ENCODE results near the gene GOLGA8S. TPM values are rescaled to one million over a fixed set of nuclear protein-coding genes. Genes with fewer than 3 reads are reported as not detected.
"Not testable (repeated sequence)": the region's sequence is repeated elsewhere in the genome, so short reads cannot be mapped to it uniquely, and the experiment has no call there.

Gene GOLGA8S
- total RNA-seq, 1 experiment from 2014 or later: 0.09 TPM

DNA sequence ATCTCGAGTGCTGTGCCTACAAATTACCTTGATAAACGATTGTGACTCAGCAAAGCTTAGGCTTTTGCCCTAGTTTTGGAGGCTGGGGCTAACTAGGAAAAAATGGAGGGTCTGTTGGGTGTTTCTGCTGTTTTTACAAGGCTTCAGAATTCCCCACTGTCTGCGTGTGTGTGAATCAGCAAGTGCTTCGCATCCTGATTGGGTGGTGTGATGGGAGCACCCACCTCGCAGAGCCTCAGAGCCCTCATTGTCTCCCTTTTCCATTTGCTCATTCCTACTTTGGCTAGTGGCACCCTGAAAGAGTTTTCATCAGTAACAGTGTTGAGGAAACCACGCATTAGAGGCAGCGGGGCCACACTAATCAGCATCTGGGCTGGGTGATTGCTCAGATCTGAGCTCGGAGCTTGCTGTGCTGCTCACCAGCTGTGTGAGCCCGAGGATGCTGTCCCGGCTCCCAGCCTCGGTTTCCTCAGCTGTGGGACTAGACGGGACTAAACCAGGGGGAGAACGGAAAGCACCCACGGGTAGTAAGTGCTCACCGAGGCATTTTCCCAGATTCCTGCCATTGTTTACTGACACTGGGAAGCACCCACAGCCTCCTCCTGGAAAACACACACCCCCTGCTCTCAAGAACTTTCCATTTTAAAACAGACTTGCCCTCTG lies 40.6 kb downstream of the GOLGA8S start:
- ChIA-PET POLR2A (ENCODE audit: unreplicated experiment) (no interaction called here), CTCF (no interaction called here)
- BruUV-seq (replicated peaks): no TSS peak
- Histone ChIP-seq H3K27ac (no peak overlapping the region), H3K79me2 (ENCODE audit: low read depth) (no peaks in the 10 kb centered on the region), H3K4me3 (no peak overlapping the region), H2AFZ (no peak overlapping the region), H3K9me3 (ENCODE audit: insufficient read depth, low read depth) (no peaks in the 10 kb centered on the region), H3F3A (ENCODE audit: insufficient read depth, low read depth) (no peaks in the 10 kb centered on the region), H3K4me2 (no peak overlapping the region), H3K4me1 (replicated peaks; ENCODE audit: insufficient read depth) (no peaks in the 10 kb centered on the region), H3K9me2 (ENCODE audit: insufficient read depth) (no peaks in the 10 kb centered on the region), H4K20me1 (ENCODE audit: insufficient read depth) (no peaks in the 10 kb centered on the region), H3K36me3 (ENCODE audit: low read depth) (no peaks in the 10 kb centered on the region), H3K27me3 (ENCODE audit: insufficient read depth, low read depth) (peaks cover 12% of the 10 kb centered on the region; the same call in 1 of the 2 replicates)
- TF ChIP-seq EZH2 (IDR thresholded peaks at IDR 0.05; ENCODE audit: low read depth): no peak
- TF ChIP-seq, protein P1, sequence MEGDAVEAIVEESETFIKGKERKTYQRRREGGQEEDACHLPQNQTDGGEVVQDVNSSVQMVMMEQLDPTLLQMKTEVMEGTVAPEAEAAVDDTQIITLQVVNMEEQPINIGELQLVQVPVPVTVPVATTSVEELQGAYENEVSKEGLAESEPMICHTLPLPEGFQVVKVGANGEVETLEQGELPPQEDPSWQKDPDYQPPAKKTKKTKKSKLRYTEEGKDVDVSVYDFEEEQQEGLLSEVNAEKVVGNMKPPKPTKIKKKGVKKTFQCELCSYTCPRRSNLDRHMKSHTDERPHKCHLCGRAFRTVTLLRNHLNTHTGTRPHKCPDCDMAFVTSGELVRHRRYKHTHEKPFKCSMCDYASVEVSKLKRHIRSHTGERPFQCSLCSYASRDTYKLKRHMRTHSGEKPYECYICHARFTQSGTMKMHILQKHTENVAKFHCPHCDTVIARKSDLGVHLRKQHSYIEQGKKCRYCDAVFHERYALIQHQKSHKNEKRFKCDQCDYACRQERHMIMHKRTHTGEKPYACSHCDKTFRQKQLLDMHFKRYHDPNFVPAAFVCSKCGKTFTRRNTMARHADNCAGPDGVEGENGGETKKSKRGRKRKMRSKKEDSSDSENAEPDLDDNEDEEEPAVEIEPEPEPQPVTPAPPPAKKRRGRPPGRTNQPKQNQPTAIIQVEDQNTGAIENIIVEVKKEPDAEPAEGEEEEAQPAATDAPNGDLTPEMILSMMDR (conservative IDR thresholded peaks at IDR 0.05): no peak
- intact Hi-C loops (cut with micrococcal nuclease; ENCODE audit: unreplicated experiment): no loop called here
- DNase-seq: no peak

GRCh38 chr15:23395832-23396231 lies 41.3 kb downstream of the GOLGA8S start:
- Histone ChIP-seq H3K4me1 (replicated peaks; ENCODE audit: insufficient read depth) (no peaks in the 10 kb centered on the region), H2AFZ (no peak overlapping the region), H3K36me3 (ENCODE audit: low read depth) (no peaks in the 10 kb centered on the region), H3K79me2 (ENCODE audit: low read depth) (no peaks in the 10 kb centered on the region), H3F3A (ENCODE audit: insufficient read depth, low read depth) (no peaks in the 10 kb centered on the region), H4K20me1 (ENCODE audit: insufficient read depth) (no peaks in the 10 kb centered on the region), H3K27me3 (ENCODE audit: insufficient read depth, low read depth) (peaks cover 12% of the 10 kb centered on the region; the same call in 1 of the 2 replicates), H3K4me2 (no peak overlapping the region), H3K9me2 (ENCODE audit: insufficient read depth) (no peaks in the 10 kb centered on the region), H3K27ac (no peak overlapping the region), H3K9me3 (ENCODE audit: insufficient read depth, low read depth) (no peaks in the 10 kb centered on the region), H3K4me3 (no peak overlapping the region)
- intact Hi-C loops (cut with micrococcal nuclease; ENCODE audit: unreplicated experiment): no loop called here
- no TSS peak for BruUV-seq (replicated peaks)
- DNase-seq: no peak
- ChIA-PET POLR2A (ENCODE audit: unreplicated experiment) (no interaction called here), CTCF (no interaction called here)
- TF ChIP-seq EZH2 (IDR thresholded peaks at IDR 0.05; ENCODE audit: low read depth): no peak
- TF ChIP-seq, protein P1 (conservative IDR thresholded peaks at IDR 0.05): no peak

DNA sequence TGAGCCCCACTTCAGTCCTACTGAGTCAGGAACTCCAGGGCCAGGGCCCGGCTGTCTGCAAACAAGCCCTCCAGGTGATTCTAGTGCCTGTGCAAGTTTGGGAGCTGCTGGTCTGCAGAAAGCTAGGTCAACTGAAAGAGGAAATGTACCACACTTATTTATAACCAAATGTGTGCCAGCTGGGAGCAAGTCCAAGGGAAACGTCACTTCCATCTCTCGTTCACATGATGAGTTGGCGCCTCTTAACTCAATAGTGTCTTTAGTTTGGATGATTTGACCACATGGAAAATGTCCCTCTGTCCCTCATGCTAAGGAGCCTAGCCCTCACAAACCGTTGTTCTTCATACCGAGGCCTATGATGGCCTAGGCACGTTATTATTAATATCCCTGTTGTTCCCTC lies 43.2 kb downstream of the GOLGA8S start:
- ChIA-PET POLR2A (ENCODE audit: unreplicated experiment) (no interaction called here), CTCF (no interaction called here)
- no peaks in the 10 kb centered on the region for H3F3A ChIP-seq (ENCODE audit: insufficient read depth, low read depth)
- no peaks in the 10 kb centered on the region for H4K20me1 ChIP-seq (ENCODE audit: insufficient read depth)
- H3K79me2 ChIP-seq (ENCODE audit: low read depth): no peaks in the 10 kb centered on the region
- no peak for DNase-seq
- TF ChIP-seq, protein P1 (conservative IDR thresholded peaks at IDR 0.05): no peak
- no peak for TF ChIP-seq EZH2 (IDR thresholded peaks at IDR 0.05; ENCODE audit: low read depth)
- BruUV-seq (replicated peaks): no TSS peak
- intact Hi-C loops (cut with micrococcal nuclease; ENCODE audit: unreplicated experiment): no loop called here
- no peak overlapping the region for H3K4me3 ChIP-seq
- H3K9me3 ChIP-seq (ENCODE audit: insufficient read depth, low read depth): no peaks in the 10 kb centered on the region
- no peaks in the 10 kb centered on the region for H3K9me2 ChIP-seq (ENCODE audit: insufficient read depth)
- no peak overlapping the region for H3K27ac ChIP-seq
- H2AFZ ChIP-seq: no peak overlapping the region
- H3K4me1 ChIP-seq (replicated peaks; ENCODE audit: insufficient read depth): no peaks in the 10 kb centered on the region
- peaks cover 28% of the 10 kb centered on the region for H3K27me3 ChIP-seq (ENCODE audit: insufficient read depth, low read depth)
- no peaks in the 10 kb centered on the region for H3K36me3 ChIP-seq (ENCODE audit: low read depth)
- no peak overlapping the region for H3K4me2 ChIP-seq

- H2AFZ ChIP-seq; H3K9me3 ChIP-seq (ENCODE audit: insufficient read depth, low read depth); DNase-seq; H4K20me1 ChIP-seq (ENCODE audit: insufficient read depth); CTCF ChIA-PET; H3K36me3 ChIP-seq (ENCODE audit: low read depth); H3K4me3 ChIP-seq; H3K79me2 ChIP-seq (ENCODE audit: low read depth); POLR2A ChIA-PET (ENCODE audit: unreplicated experiment); H3K27ac ChIP-seq; H3K4me2 ChIP-seq; H3K9me2 ChIP-seq (ENCODE audit: insufficient read depth); H3F3A ChIP-seq (ENCODE audit: insufficient read depth, low read depth); intact Hi-C loops (cut with micrococcal nuclease; ENCODE audit: unreplicated experiment); BruUV-seq (replicated peaks); H3K4me1 ChIP-seq (replicated peaks; ENCODE audit: insufficient read depth): not testable (repeated sequence)
- H3K27me3 ChIP-seq (ENCODE audit: insufficient read depth, low read depth): peaks cover 32% of the 10 kb centered on the region
Observed at GRCh38 chr15:23398357-23398756, 43.8 kb downstream of the GOLGA8S start.

- intact Hi-C loops (cut with micrococcal nuclease; ENCODE audit: unreplicated experiment); BruUV-seq (replicated peaks); H3K4me1 ChIP-seq (replicated peaks; ENCODE audit: insufficient read depth); H3F3A ChIP-seq (ENCODE audit: insufficient read depth, low read depth); H3K4me3 ChIP-seq; H3K27ac ChIP-seq; H3K4me2 ChIP-seq; POLR2A ChIA-PET (ENCODE audit: unreplicated experiment); H3K9me3 ChIP-seq (ENCODE audit: insufficient read depth, low read depth); DNase-seq; H3K36me3 ChIP-seq (ENCODE audit: low read depth); H2AFZ ChIP-seq; CTCF ChIA-PET; H3K79me2 ChIP-seq (ENCODE audit: low read depth); H4K20me1 ChIP-seq (ENCODE audit: insufficient read depth); H3K9me2 ChIP-seq (ENCODE audit: insufficient read depth): not testable (repeated sequence)
- H3K27me3 ChIP-seq (ENCODE audit: insufficient read depth, low read depth): peaks cover 37% of the 10 kb centered on the region
Observed at GRCh38 chr15:23399207-23399606, 44.7 kb downstream of the GOLGA8S start.

Data from PC-9 (cell line).